Skeletal muscle cell (primary cell): ENCODE results near the gene METTL8.
"Not testable (repeated sequence)": the region's sequence is repeated elsewhere in the genome, so short reads cannot be mapped to it uniquely, and the experiment has no call there.

ENCODE experiments used
- DNase-seq: peaks from one replicate; pipeline ENCODE4 v3.0.0-alpha.2; 2010; ENCODE audit warnings: low read depth
- H3K4me3 ChIP-seq: 2 replicates; pipeline ENCODE4 v1.5.1; 2011; ENCODE audit warnings: low read depth, mild to moderate bottlenecking, control low read depth, low read length, moderate library complexity

Gene METTL8

GRCh38 chr2:171360905-171361304 lies 72.9 kb downstream of the METTL8 start:
- no peak overlapping the region for H3K4me3 ChIP-seq
- no peak for DNase-seq

DNA sequence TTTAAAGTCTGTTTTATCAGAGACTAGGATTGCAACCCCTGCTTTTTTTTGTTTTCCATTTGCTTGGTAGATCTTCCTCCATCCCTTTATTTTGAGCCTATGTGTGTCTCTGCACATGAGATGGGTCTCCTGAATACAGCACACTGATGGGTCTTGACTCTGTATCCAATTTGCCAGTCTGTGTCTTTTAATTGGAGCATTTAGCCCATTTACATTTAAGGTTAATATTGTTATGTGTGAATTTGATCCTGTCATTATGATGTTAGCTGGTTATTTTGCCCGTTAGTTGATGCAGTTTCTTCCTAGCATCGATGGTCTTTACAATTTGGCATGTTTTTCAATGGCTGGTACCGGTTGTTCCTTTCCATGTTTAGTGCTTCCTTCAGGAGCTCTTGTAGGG lies 80.0 kb downstream of the METTL8 start:
- H3K4me3 ChIP-seq, DNase-seq: not testable (repeated sequence)

DNA sequence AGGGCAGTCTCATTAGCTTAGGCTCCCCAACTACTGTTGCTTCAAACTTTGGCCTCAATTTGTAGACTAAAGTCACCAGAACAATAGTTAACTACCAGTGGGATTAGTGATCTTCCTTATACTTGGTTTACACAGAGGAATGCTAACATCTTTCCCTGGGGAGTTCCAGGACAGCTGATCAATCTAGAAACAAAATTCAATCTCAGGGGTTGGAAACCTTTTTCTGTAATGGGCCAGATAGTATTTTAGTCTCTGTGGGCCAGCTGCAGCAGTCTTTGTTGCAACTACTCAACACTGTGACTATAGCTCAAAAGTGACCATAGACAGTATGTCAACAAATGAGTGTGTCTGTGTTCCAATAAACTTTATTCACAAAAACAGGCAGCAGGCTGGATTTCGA lies 85.7 kb downstream of the METTL8 start:
- no peak for DNase-seq

DNA sequence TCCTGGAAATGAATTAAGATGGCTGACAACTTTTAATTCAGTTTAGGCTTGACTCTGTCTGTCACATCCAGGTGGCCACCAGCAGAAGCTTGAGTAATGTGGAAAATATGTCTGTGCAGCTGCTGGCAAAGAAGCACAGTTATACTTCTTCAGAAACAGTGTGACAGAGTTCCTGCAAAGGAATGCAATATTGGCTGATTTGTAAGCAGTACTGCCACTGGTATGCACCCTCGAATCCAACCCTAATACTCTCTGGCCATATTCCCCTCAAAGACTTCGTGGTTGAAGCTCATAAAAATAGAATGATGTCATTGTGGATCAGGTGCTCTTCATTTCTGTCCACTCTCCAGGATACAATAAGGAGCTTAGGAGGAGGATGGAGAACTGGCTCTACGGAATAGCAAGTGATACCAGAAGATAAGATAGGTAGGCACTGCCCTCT lies 86.2 kb downstream of the METTL8 start:
- peak; percentile 71 for DNase-seq
- no peak overlapping the region for H3K4me3 ChIP-seq

More for the DNA sequence above, 85.7 kb downstream of the METTL8 start:
- H3K4me3 ChIP-seq = no peak overlapping the region

DNA sequence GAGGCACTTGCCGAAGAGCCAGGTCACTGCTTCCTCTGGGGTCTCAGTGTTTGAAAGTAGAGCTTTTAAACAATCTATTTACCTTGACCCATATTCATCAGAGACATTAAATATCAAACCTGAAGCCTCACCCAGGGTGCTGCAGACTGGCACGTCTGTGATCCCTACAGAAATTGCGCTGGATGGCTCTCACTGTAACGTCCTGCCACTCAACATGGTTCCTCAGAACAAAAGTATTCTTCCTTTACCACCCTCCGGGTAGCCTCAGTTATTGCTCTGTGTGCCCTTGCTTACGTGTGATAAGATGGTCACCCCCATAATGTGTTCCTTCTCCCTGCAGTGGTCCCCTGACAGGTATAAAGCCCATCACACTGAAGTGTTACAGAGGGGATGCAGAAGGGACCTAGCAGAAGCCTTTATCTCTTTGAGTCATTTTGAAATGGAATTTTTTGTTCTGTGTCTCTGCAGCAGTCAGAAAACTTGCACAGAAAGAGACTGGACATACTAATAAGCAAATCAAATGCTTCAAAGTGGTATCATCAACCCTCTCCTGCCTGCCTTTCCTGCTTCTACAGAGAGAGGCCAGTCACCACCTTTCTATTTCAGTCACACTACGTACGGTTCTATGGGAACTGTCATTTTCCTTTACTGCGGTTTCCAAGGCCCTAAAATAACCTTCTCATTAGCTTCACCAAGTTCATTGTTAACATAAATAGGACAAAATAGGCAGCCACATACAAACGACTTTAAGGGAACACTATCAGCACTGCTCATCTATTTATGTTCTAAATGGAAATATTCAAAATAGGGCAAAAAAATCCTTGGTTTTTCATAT lies 86.8 kb downstream of the METTL8 start:
- no peak for DNase-seq
- H3K4me3 ChIP-seq = no peak overlapping the region

DNA sequence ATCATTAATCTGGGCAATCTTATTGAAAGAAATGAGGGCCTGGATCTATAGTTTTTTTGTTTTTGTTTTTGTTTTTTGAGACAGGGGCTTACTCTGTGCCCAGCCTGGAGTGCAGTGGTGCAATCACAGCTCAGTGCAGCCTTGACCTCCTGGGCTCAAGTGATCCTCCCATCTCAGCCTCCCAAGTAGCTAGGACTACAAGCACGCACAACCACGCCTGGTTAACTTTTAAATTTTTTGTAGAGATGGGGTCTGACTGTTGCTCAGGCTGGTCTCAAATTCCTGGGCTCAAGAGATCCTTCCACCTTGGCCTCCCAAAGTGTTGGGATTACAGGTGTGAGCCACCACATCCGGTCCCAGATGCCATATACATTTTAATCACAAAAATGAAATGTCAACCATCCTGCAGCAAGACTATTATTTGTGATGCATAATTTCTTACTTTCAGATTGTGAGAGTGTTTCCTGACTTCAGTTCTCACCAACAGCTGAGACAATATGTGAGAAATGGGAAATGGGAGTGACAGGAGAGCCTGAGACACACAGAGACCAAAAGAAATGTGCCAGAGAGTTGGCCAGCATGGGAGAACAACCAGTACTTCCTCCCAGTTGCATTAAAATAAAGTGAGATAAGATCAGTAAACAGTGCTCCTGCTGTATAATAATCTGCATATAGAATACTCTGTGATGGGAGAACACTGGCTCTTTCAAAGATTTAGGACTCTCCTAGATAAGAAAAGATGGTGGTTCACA lies 87.6 kb downstream of the METTL8 start:
- no peak for DNase-seq
- H3K4me3 ChIP-seq = no peak overlapping the region

- H3K4me3 ChIP-seq = no peak overlapping the region
- DNase-seq = no peak
Measured at GRCh38 chr2:171344182-171344581, 89.6 kb downstream of the METTL8 start.

GRCh38 chr2:171342067-171342413 lies 91.8 kb downstream of the METTL8 start:
- no peak for DNase-seq
- no peak overlapping the region for H3K4me3 ChIP-seq

GRCh38 chr2:171341394-171342066 lies 92.3 kb downstream of the METTL8 start:
- no peak for DNase-seq
- no peak overlapping the region for H3K4me3 ChIP-seq

- DNase-seq = no peak
- H3K4me3 ChIP-seq = no peak overlapping the region
Measured at GRCh38 chr2:171334946-171335345, 98.8 kb downstream of the METTL8 start.

DNA sequence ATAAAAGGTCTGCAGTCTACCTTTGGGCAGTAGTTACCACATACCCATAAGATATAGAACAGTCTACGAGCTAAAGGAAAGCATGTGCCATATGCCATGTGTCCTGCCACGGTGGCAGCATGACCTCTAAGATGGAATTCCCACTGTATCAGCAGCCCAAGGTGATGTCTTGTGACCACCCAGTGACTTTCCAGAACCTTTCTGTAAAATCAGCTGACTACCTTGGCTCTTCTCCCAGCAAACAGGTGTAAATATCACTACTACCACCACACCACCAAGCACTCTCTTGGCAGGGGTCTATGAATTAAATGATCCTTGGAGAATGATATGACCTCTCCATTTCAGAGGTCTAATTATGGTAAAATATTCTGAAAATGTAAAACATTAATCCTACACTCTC lies 99.6 kb downstream of the METTL8 start:
- DNase-seq = no peak
- H3K4me3 ChIP-seq = no peak overlapping the region

- DNase-seq = no peak
- no peak overlapping the region for H3K4me3 ChIP-seq
Measured at GRCh38 chr2:171330155-171330956, 103.4 kb downstream of the METTL8 start.

DNA sequence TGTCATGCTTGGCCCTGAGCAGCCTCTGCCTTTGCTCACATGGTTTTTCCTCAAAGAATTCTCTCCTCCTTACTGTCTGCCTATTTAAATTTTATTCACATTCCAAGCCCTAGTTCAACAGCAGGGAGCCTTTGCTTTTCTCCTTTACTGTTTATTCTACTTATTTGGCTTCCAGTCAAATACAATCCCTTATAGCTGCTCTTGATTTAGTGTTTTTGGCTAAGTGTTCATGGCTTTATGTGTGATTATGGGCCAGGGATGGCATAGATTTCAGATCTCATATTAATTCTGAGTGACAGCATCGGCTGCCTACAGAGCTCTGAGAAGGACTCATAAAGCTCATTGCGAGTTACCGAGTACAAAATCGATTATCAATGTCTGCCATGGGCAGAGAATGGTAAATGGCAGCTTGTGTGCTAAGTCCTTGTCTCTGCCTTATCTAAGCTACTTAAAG lies 106.7 kb downstream of the METTL8 start:
- DNase-seq = no peak
- H3K4me3 ChIP-seq = no peak overlapping the region

DNA sequence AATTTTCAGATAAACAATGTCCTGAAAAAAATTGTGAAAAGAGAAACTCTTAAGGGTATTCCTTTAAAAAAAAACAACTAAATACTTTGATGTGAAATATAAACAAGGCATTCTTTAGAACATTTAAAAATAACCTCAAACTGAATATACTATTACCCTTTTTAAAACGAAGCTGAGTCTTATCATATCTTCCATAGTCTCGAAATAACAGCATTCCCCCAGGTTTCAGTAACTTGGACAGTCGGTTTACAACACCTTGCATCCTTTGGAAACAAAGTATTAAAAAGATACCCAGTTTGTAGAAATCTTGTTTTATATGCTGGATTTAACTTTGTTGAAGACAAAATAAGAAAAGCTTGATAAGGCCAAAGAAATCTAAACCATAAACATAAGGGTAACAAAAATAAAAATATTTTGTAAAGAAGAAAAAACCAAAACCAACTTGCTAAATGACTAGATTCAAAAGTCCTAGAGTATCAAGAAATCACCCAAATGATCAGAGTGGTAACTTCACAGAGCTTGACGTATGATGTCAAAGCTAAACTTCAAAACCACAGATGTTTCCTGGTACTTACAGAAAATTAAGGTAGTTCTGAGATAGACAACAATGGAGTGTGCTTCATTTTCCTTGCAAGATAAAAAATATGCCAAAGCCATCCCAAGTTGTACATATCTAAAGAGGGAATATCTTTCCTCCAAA lies 107.8 kb downstream of the METTL8 start:
- H3K4me3 ChIP-seq = no peak overlapping the region
- DNase-seq = no peak

DNA sequence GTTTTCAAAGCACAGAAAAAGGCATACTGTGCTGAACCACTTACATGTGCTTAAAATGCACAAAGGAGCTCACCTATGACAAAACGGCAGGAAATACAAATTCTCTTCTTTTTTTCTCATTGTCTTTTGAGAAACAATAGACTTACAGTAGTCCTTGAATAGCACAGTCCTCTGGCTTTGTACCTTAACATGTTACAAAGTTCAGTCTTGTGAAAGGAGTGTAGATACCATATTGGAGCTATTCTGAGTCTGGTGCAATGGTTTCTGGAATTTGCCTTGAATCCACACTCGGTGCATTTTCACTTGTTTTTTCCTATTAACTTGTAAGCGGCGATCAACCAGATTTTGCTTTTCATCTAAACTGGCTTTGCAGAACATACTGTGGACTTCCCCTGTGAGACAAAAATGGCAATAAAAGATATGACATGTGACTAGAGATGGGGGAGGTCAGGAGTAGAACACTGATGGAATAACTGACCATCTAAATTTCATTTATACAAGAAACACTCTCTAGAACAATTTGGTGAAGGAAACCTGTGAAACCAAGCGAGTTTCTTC lies 109.7 kb downstream of the METTL8 start:
- DNase-seq = no peak
- H3K4me3 ChIP-seq = no peak overlapping the region

DNA sequence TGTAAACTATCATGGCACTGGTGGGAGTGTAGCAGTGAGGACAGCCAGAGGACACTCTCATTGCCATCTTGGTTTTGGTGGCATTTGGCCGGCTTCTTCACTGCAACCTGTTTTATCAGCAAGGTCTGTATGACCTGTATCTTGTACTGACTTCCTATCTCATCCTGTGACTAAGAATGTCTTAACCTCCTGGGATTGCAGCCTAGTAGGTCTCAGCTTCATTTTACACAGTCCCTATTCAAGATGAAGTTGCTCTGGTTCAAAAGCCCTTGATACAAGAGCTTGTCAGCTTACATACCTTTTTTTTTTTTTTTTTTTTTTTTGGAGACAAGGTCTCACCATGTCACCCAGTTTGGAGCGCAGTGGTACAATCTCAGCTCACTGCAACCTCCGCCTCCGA lies 110.9 kb downstream of the METTL8 start:
- DNase-seq = no peak
- no peak overlapping the region for H3K4me3 ChIP-seq

DNA sequence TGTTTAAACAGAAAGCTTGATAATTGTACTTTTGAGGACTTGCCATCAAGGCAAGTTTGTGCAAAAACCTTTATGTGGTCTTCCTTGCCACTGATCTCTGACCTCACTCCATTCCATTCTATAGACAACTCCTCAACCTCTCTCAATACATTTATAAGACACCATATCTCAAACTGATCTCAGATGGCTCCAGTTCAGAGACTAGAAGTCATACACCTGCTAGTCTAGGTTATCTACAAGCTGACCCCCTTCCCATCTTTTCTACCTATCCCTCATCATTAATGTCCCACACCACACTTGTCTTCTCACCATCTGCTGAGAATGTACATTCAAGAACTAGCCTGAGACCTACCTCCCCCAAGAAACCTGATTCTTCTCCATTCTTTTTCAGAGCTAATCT lies 113.1 kb downstream of the METTL8 start:
- DNase-seq = no peak
- no peak overlapping the region for H3K4me3 ChIP-seq

DNA sequence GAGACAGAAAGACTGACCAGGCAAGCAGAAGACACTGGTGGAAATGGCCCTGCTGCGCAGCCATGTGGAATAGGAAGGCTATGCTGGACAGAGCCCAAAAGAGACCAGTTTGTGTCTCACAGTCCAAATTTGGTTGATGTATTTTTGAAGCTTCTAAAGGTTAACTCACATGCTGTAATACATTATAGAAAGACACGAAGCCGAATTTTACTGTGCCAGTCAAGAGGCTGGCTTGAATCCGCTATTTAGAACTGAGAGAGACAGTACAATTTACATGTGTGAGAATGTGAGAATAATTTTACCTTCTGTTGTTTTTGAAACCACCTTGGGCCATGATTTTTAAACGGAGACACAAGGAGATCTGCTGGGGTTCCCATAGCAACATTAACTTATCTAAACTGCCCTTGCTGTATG lies 113.6 kb downstream of the METTL8 start:
- no peak for DNase-seq
- H3K4me3 ChIP-seq = no peak overlapping the region
